ENCODE results near the gene ICAM3.
A peak's percentile ranks its signal among the peaks of the same experiment; 100 is the strongest.

ICAM3 gene

GRCh38 chr19:10318807-10319682 is 20.4 kb downstream of the ICAM3 start:
- DNase-seq, result no peak

GRCh38 chr19:10317857-10318462 is 21.5 kb downstream of the ICAM3 start:
- no peak for DNase-seq

DNA sequence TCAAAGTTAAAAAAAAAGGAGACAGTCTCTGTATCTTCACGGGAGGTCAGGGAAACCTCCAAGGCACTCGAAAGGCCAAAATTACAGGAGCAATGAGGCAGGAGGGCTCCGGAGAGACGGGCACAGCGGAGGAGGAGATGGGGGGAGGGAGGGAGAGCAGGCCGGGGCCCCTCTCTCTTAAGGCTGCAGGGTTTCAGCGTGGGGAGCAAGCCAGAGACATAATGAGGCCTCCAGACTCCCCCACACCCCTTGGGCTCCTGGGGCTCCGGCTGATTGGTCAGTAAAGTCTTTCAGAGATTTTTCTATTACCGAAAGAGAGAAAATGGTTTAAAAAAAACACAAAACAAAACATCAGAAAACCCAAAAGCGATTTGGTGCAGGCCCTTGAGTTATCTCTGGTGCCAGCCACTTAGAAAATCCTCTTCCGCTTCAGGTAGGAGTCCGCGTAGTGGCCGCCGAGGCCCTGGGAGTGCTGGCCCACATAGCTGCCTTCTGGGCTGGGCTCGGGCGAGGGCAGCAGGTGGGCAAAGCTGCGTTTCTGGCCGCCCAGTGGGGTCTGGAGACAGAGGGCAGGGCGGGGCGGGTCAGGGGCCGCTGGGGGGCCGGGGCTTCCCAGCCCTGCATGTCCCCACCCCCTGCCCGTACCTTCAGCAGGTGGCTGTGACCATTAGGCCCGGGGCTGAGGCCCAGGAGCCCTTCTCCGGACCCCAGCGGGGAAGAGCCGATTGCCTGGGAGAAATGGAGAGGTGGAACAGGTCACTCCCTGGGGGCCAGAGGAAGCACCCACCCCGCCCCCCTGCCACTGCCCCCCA is 22.2 kb downstream of the ICAM3 start:
- DNase-seq, result no peak

DNA sequence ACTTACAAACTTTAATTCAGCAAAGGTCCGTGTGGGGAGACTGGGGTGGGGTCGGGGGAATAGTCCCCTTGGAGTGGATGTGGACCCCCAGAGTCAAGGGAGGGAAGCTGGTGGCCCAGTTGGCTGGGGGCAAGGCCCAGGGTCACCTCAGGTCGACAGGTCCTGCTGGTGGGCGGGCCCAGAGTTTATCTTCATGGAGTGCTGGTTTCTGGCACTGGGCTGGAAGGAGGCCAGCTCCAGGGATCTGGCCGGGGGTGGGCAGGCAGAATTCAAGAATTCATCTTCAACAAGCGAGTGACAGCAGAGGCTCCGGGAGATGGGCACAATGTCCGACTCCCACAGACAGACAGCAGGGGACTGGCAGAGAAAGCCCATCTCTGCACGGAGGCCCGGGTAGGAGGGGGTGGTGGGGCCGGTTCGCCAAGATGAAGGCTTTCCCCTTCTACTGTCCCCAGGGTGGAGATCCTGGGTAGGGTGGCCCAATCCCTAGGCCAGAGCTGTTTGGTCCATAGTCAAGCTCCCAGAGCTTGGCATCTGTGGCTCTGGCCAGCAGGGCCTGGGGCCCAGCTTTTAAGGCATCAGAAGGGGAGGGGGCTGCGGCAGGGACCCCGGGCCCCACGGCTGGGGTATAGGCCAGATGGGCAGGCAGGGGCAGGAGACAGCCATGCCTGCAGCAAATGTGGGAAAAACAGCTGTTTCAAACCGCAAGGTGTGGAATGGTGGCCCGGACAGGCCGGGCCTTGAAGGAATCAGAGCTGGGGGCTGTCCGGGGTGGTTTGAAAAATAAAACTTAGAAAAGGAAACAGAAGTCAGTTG is 23.0 kb downstream of the ICAM3 start:
- DNase-seq, result no peak

- DNase-seq, result peak; percentile 80 to 90 (median 87)
Observed at GRCh38 chr19:10315335-10316214, 23.8 kb downstream of the ICAM3 start, which contains the start of gene FDX2. FDX2 (minus strand) TSS chr19:10316015; CDS start chr19:10315996, 19 bp downstream.

DNA sequence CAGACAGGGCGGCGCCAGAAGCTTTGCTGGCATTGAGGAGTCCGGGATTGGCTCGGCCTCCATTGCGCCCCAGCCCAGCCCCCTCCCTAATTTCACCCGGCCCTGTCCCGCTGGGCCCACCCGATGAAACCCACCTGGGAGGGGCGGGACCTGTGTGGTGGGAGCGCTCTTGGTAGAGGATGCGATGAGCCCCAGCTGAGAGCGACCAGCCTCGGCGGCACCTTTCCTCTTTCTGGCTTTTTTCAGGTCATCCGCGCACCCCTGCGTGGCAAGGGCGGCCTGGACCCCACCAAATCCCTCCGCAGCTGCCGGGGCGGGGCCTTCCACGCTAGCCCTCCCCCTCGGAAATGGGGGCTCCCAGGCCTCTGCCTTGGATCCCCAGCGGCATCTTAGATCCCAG is 30.0 kb downstream of the ICAM3 start, which contains the start of gene ZGLP1:
TSS of gene ZGLP1 (minus strand) at position 393 of the 400 bp plus-strand sequence.
- DNase-seq, result no peak

DNA sequence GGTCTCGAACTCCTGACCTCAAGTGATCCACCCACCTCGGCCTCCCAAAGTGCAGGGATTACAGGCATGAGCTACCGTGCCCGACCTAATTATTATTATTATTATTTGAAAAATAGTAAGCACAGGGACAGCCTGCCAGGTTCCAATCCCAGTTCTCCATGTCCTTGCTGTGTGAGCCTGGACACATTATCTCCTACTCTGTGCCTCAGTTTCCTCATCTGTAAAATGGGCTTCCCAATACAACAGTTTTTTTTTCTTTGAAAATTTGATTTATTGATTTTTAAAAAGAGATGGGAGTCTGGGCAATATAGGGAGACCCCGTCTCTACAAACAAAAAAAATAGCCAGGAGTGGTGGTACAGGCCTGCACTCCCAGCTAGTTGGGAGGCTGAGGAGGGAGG is 33.1 kb downstream of the ICAM3 start:
- DNase-seq, result no peak

DNA sequence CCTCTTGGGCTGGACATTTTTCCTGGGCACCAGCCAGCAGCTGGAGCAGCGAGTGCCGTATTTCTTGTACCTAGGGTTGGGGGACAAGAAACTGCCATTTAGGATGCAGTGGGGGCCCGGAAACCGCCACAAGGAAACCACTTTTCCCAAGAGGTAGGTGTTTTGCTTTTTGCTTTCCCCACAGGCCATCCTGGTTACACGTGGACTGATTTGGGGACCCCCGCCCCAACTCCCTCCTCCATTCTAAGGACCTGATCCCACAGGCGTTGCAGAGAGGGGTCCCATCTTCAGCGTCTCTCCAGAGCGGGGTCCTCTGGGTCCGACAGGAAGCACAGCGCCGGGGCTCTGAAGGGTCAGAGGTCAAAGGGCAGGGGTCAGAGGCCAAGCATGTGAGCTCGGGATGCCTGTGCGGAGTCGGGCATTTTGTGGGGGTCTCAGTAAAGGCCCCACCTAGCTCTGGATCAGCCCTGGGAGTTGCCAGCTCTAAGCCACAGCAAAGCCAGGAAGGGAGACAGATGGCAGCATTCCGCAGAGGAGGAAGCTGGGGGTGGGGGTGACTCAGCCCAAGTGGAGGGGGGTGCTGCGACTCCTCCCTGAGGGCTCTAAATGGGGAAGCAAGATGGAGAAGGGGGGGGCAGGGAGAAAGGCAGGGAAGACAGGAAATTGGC is 34.2 kb downstream of the ICAM3 start:
- no peak for DNase-seq

GRCh38 chr19:10299545-10300458 is 39.6 kb downstream of the ICAM3 start:
- no peak for DNase-seq

DNA sequence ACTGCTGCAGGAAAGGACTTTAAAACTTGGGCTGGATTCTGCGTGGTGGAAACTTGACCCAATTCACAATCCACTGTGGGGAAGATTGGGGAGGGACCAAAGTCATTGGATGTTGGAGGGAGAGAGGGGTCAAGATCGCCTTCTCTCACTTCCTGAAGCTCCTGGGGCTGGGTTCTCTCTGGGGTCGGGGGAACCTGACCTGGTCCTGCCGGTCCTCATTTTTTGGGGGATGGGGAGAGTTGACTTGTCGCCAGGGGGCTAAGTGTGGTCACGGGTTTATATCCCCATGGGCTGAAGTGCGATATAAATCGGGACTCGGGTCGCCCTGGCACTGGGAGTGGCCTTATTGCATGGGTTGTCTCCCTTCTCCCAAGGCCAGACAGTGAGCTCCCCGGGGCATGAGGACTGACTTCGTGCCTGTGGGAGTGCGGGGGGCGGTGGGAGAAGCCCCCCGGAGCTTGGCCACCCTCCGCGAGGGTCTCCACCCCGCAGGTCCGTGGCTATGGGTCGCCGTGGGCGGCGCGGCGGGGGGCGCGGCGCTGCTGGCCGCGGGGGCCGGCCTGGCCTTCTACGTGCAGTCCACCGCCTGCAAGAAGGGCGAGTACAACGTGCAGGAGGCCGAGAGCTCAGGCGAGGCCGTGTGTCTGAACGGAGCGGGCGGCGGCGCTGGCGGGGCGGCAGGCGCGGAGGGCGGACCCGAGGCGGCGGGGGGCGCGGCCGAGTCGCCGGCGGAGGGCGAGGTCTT is 43.4 kb downstream of the ICAM3 start:
- DNase-seq, result no peak

DNA sequence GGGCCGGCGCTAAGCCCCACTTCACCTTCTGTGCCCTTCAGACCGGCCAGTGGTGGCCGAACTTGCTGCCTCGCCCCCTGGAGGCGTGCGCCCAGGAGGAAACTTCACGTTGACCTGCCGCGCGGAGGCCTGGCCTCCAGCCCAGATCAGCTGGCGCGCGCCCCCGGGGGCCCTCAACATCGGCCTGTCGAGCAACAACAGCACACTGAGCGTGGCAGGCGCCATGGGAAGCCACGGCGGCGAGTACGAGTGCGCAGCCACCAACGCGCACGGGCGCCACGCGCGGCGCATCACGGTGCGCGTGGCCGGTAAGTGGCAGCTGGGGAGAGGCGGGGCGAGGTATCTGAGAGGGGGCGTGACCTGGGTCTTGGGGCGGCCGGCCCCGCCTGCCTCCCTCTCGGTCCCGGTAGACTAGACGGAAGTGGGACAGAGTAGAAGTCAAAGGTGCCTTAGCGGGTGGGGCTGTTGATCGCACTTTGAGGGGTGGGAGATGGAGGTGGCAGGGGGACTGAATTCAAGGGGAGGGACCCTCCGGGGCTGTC is 44.0 kb downstream of the ICAM3 start:
- DNase-seq, result peak; percentile 55 to 75 (median 66)

GRCh38 chr19:10294368-10294697 is 45.1 kb downstream of the ICAM3 start:
- no peak for DNase-seq

GRCh38 chr19:10293637-10294367 is 45.6 kb downstream of the ICAM3 start:
- DNase-seq, result no peak

DNA sequence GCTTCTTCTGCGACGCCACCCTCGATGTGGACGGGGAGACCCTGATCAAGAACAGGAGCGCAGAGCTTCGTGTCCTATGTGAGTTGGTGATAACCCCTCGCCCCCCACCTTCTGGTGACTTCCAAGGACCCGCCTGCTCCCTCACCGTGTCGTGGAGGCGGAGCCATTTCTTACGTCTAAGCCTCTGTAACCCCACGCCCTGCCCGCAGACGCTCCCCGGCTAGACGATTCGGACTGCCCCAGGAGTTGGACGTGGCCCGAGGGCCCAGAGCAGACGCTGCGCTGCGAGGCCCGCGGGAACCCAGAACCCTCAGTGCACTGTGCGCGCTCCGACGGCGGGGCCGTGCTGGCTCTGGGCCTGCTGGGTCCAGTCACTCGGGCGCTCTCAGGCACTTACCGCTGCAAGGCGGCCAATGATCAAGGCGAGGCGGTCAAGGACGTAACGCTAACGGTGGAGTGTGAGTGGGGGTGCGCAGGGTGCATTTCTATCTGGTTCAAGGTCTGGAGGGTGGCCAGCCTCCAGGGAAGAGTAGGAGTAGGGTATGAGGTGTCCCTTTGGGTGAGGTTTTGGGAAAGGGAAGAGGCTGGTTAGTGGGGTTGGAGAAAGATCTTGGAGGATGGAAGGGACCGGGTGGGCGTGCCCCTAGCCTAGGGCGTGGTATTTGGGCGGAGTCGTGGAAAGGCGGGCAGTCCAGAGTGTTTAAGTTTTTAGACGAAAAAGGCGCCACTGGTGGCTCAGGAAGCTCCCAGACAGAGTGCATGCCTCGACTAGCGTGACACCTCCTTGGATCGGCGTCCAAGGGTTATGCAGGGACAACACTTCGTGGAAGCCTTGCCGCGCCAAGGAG is 46.4 kb downstream of the ICAM3 start:
- DNase-seq, result no peak

- DNase-seq, result peak; percentile 41 to 71 (median 60)
Observed at GRCh38 chr19:10292206-10292788, 47.1 kb downstream of the ICAM3 start.

- DNase-seq, result no peak
Observed at GRCh38 chr19:10291554-10292205, 47.7 kb downstream of the ICAM3 start.

Data from T-helper 1 cell (primary cell).